HUES6 (cell line): ENCODE measurements around the gene EEF1AKMT2.

Experiments used
- H3K27ac ChIP-seq: 2 replicates; pipeline ENCODE4 v1.7.0; 2013; ENCODE audit warnings: low read depth, mild to moderate bottlenecking, low read length, inconsistent platforms
- H3K27me3 ChIP-seq: 2 replicates; pipeline ENCODE4 v1.6.1; 2013; ENCODE audit warnings: low read length; ENCODE audit not compliant: control insufficient read depth, insufficient read depth
- H3K36me3 ChIP-seq: 2 replicates; pipeline ENCODE4 v1.6.1; 2013; ENCODE audit warnings: low read length; ENCODE audit not compliant: control insufficient read depth, insufficient read depth
- H3K4me1 ChIP-seq: 2 replicates; pipeline ENCODE4 v1.6.1; 2013; ENCODE audit warnings: low read length; ENCODE audit not compliant: control insufficient read depth, insufficient read depth
- H3K4me3 ChIP-seq: 2 replicates; pipeline ENCODE4 v1.5.1; 2013; ENCODE audit warnings: low read depth, low read length
- H3K9ac ChIP-seq: one replicate; pipeline ENCODE4 v1.6.1; 2013; ENCODE audit warnings: mild to moderate bottlenecking, low read length
- H3K9me3 ChIP-seq: 2 replicates; pipeline ENCODE4 v1.6.1; 2013; ENCODE audit warnings: low read depth, low read length; ENCODE audit not compliant: control insufficient read depth, insufficient read depth

The EEF1AKMT2 gene

GRCh38 chr10:124708922-124709520 is 82.7 kb downstream of the EEF1AKMT2 start:
- H3K4me3 ChIP-seq, result no peak overlapping the region
- H3K9me3 ChIP-seq, result no peaks in the 10 kb centered on the region
- H3K27ac ChIP-seq, result no peak overlapping the region
- H3K9ac ChIP-seq, result no peak overlapping the region
- H3K27me3 ChIP-seq, result no peaks in the 10 kb centered on the region
- H3K36me3 ChIP-seq, result peaks cover 8% of the 10 kb centered on the region
- H3K4me1 ChIP-seq, result peaks cover 40% of the 10 kb centered on the region

- Histone ChIP-seq H3K27me3 (no peaks in the 10 kb centered on the region), H3K4me3 (no peak overlapping the region), H3K36me3 (peaks cover 12% of the 10 kb centered on the region), H3K9ac (no peak overlapping the region), H3K4me1 (peaks cover 37% of the 10 kb centered on the region), H3K27ac (no peak overlapping the region), H3K9me3 (no peaks in the 10 kb centered on the region)
Measured at GRCh38 chr10:124708246-124708779, 83.4 kb downstream of the EEF1AKMT2 start.
